Choroid plexus epithelial cell (primary cell): Measurements from ENCODE around the gene TRIM26.

Experiments used
- DNase-seq: peaks from one replicate; pipeline ENCODE4 v3.0.0-alpha.2; 2010; ENCODE audit warnings: low read depth
- H3K4me3 ChIP-seq: 2 replicates; pipeline ENCODE4 v1.5.1; 2011; ENCODE audit warnings: low read depth, mild to moderate bottlenecking, control low read depth, low read length, moderate library complexity
- CTCF ChIP-seq: conservative IDR thresholded peaks from 2 replicates; pipeline ENCODE4 v1.5.1; 2011; ENCODE audit warnings: low read depth, mild to moderate bottlenecking, control low read depth, inconsistent platforms, low read length, moderate library complexity

Gene TRIM26

GRCh38 chr6:30135147-30135546 is 78.1 kb downstream of the TRIM26 start:
- DNase-seq, result no peak
- no peak overlapping the region for H3K4me3 ChIP-seq
- no peak for TF ChIP-seq CTCF
